Adipocyte (in vitro differentiated cells): ENCODE results near the gene GSK3A.

ENCODE experiments used
- DNase-seq: peaks from one replicate; pipeline ENCODE4 v3.0.0-alpha.2; 2015; ENCODE audit warnings: low read depth
- H3K27me3 ChIP-seq: replicated peaks from 2 replicates; pipeline ENCODE4 v1.7.0; 2013; ENCODE audit warnings: mild to moderate bottlenecking, low read length, moderate library complexity; ENCODE audit not compliant: control insufficient read depth, insufficient read depth
- H3K36me3 ChIP-seq: 2 replicates; pipeline ENCODE4 v1.7.0; 2013; ENCODE audit warnings: low read length, mild to moderate bottlenecking, moderate library complexity; ENCODE audit not compliant: control insufficient read depth, insufficient read depth, severe bottlenecking
- H3K4me1 ChIP-seq: 2 replicates; pipeline ENCODE4 v1.7.0; 2013; ENCODE audit warnings: mild to moderate bottlenecking, low read length, moderate library complexity; ENCODE audit not compliant: control insufficient read depth, insufficient read depth
- H3K4me3 ChIP-seq: 2 replicates; pipeline ENCODE4 v1.7.0; 2013; ENCODE audit warnings: mild to moderate bottlenecking, low read length, moderate library complexity
- H3K9ac ChIP-seq: 2 replicates; pipeline ENCODE4 v1.7.0; 2013; ENCODE audit warnings: mild to moderate bottlenecking, low read length, moderate library complexity
- H3K9me3 ChIP-seq: 2 replicates; pipeline ENCODE4 v1.7.0; 2013; ENCODE audit warnings: mild to moderate bottlenecking, low read length, moderate library complexity; ENCODE audit not compliant: control insufficient read depth

GSK3A gene

GRCh38 chr19:42241279-42241678, 1.1 kb downstream of the GSK3A start:
- peak overlapping the region; percentile 89 for H3K4me3 ChIP-seq
- peaks cover 10% of the 10 kb centered on the region for H3K36me3 ChIP-seq
- no peak for DNase-seq
- peak overlapping the region; percentile 92 for H3K9ac ChIP-seq
- peaks cover 22% of the 10 kb centered on the region for H3K4me1 ChIP-seq
- H3K27me3 ChIP-seq: no peaks in the 10 kb centered on the region
- H3K9me3 ChIP-seq: no peaks in the 10 kb centered on the region

DNA sequence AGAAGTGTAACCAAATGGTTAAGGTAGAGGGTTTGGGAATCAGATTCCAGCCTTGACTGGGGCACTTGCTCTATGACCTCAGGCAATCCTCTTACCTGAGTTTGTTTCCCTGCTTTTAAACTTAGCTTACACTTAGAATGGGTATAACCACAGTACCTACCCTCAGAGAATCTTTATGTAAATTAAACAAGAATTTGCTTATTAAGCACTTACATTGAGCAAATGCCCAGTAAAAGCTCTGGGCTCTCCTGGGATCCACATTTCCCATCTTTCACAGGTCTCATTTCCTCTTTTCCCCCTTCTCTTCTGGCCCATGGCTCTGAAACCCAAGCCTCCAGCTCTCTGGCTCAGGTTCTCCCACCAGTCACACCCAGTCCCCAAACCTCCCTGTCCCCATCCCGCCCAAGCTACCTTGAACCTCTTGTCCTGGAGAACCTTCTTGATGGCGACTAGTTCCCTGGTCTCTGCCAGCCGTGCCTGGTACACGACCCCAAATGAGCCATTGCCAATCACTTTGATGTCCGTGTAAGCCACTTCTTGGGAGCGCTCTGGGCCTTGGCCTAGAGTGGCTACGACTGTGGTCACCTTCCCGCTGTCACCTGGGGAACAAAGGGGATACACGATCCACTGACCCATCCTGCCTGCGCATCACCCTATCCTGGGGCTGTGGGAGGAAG, 2.7 kb downstream of the GSK3A start:
- H3K9me3 ChIP-seq: no peaks in the 10 kb centered on the region
- peaks cover 25% of the 10 kb centered on the region for H3K36me3 ChIP-seq
- no peak overlapping the region for H3K9ac ChIP-seq
- H3K27me3 ChIP-seq: no peaks in the 10 kb centered on the region
- no peak overlapping the region for H3K4me3 ChIP-seq
- no peak for DNase-seq
- peaks cover 12% of the 10 kb centered on the region for H3K4me1 ChIP-seq

DNA sequence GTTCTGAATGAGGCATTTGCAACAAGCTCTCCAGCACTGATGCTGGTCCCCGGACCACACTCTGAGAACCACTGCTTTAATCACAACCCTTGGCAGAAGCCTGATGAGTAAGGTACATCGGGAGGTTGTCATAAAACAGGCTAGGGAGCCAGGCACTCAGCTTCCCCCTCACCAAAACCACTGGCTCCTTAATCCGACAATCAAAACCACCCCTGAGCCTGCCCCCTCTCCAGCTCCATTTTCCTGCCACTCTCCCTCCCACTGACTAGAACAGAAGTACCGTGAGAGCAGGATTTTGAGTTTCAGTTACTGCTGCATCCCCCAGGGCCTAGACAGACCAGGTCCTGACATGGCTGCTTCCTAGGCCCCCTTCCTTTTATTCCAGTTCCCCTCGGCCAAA, 7.2 kb downstream of the GSK3A start:
- peaks cover 66% of the 10 kb centered on the region for H3K36me3 ChIP-seq
- DNase-seq: no peak

DNA sequence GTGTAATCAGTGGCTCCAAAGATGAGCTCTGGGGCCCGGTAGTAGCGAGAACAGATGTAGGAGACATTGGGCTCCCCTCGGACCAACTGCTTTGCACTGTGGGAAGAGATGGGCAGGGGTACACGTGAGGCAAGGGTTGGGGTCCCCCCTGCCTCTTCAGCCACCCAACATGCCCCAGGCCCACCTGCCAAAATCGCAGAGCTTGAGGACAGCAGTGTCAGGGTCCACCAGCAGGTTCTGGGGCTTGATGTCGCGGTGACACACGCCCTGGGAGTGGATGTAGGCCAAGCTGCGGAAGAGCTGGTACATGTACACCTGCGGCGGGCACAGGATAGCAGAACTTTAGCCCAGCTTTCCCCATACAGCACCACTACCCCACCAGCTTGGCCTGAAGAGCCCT, 8.0 kb downstream of the GSK3A start:
- no peak for DNase-seq
- H3K4me1 ChIP-seq: peaks cover 6% of the 10 kb centered on the region
- H3K9ac ChIP-seq: no peak overlapping the region
- peaks cover 69% of the 10 kb centered on the region for H3K36me3 ChIP-seq
- H3K4me3 ChIP-seq: no peak overlapping the region
- no peaks in the 10 kb centered on the region for H3K27me3 ChIP-seq
- H3K9me3 ChIP-seq: no peaks in the 10 kb centered on the region

More for the DNA sequence above, 7.2 kb downstream of the GSK3A start:
- no peak overlapping the region for H3K9ac ChIP-seq
- no peaks in the 10 kb centered on the region for H3K27me3 ChIP-seq
- no peak overlapping the region for H3K4me3 ChIP-seq
- H3K4me1 ChIP-seq: no peaks in the 10 kb centered on the region
- no peaks in the 10 kb centered on the region for H3K9me3 ChIP-seq

- no peak overlapping the region for H3K4me3 ChIP-seq
- peaks cover 6% of the 10 kb centered on the region for H3K4me1 ChIP-seq
- DNase-seq: no peak
- H3K36me3 ChIP-seq: peaks cover 75% of the 10 kb centered on the region
- H3K27me3 ChIP-seq: no peaks in the 10 kb centered on the region
- H3K9ac ChIP-seq: no peak overlapping the region
- no peaks in the 10 kb centered on the region for H3K9me3 ChIP-seq
Measured at GRCh38 chr19:42233678-42234292, 8.6 kb downstream of the GSK3A start.

- DNase-seq: no peak
- Histone ChIP-seq H3K27me3 (no peaks in the 10 kb centered on the region), H3K9ac (no peak overlapping the region)
Measured at GRCh38 chr19:42233106-42233505, 9.3 kb downstream of the GSK3A start.

GRCh38 chr19:42232435-42232834, 10.0 kb downstream of the GSK3A start:
- Histone ChIP-seq H3K4me3 (no peak overlapping the region), H3K9me3 (no peaks in the 10 kb centered on the region), H3K36me3 (peaks cover 78% of the 10 kb centered on the region), H3K9ac (no peak overlapping the region), H3K4me1 (peaks cover 6% of the 10 kb centered on the region), H3K27me3 (no peaks in the 10 kb centered on the region)
- DNase-seq: no peak

More at GRCh38 chr19:42233106-42233505, 9.3 kb downstream of the GSK3A start:
- H3K9me3 ChIP-seq: no peaks in the 10 kb centered on the region
- H3K4me1 ChIP-seq: peaks cover 6% of the 10 kb centered on the region
- H3K4me3 ChIP-seq: no peak overlapping the region
- peaks cover 78% of the 10 kb centered on the region for H3K36me3 ChIP-seq

- DNase-seq: no peak
- Histone ChIP-seq H3K9ac (no peak overlapping the region), H3K4me1 (peaks cover 6% of the 10 kb centered on the region), H3K9me3 (no peaks in the 10 kb centered on the region), H3K27me3 (no peaks in the 10 kb centered on the region), H3K36me3 (peaks cover 84% of the 10 kb centered on the region), H3K4me3 (no peak overlapping the region)
Measured at GRCh38 chr19:42230571-42230970, 11.8 kb downstream of the GSK3A start.

DNA sequence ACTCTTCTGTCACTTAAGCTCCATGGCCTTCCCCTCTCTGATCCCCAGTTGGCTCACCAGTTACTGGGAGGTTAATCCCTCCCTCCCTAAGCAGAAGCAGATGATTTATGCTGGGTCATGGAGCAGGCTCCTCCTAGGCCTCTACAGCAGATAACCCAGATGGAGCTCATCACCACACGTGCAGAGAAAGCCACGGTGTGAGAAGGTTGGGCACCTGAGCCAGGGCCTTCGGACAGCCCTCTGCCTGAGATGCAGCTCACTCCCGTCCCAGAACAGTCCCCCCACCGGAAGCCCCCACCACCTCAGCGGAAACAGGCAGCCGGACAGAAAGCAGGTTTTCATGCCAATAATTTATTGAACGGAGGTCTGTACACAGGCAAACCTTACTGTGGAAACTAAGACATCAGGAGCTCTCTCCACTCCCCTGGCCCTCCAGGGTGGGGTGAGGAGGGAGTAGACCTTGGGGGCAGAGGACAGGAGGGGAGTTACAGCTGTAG, 12.5 kb downstream of the GSK3A start:
- no peak for DNase-seq
- Histone ChIP-seq H3K9ac (peak overlapping the region; percentile 32), H3K9me3 (no peaks in the 10 kb centered on the region), H3K4me1 (peaks cover 6% of the 10 kb centered on the region), H3K27me3 (no peaks in the 10 kb centered on the region), H3K4me3 (no peak overlapping the region), H3K36me3 (peaks cover 84% of the 10 kb centered on the region)

DNA sequence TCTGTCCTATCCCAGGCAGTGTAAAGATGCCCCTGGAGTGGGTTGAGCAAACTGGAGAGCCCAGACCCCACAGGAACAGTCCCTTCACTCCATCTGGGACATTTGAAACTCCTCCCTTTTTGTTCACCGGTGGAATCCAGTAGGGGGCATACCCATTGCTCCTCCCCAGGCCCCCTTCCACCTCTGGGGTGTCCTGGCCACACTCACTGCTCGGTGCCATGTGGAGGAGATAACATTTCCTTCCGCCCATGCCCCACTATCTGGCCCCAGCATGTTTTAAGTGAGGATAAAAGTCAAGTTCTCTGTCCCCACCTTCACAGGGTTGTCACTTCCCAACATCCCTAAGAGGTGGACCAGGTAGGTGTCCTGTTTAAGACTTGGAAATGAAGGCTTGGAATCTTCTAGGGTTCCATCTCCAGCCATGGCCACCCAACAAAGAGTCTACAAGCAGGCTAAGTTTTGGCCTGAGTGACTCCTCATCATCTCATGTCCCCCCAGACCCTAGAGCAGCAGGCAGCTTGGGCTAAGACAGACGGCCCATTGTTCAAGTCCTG, 13.0 kb downstream of the GSK3A start:
- Histone ChIP-seq H3K36me3 (peaks cover 84% of the 10 kb centered on the region), H3K4me3 (no peak overlapping the region)

DNA sequence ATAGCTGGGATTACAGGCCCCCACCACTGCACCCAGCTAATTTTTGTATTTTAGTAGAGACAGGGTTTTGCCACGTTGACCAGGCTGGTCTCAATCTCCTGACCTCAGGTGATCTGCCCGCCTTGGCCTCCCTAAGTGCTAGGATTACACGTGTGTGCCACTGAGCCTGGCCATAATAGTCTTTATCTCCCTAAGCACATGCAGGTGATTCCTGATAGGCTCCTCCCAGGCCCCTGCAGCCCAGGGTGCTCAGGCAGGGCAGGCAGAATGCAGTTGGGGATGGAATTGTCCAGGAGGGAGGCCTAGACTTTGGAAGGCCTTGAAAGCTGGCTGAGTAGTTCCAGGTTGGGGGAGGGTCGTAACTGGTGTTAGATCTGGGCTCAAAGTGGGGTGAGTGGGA, 13.8 kb downstream of the GSK3A start:
- H3K36me3 ChIP-seq: peaks cover 80% of the 10 kb centered on the region
- no peak for DNase-seq
- no peaks in the 10 kb centered on the region for H3K27me3 ChIP-seq

More for the DNA sequence above, 13.0 kb downstream of the GSK3A start:
- no peaks in the 10 kb centered on the region for H3K27me3 ChIP-seq
- no peak overlapping the region for H3K9ac ChIP-seq
- no peak for DNase-seq
- peaks cover 6% of the 10 kb centered on the region for H3K4me1 ChIP-seq
- H3K9me3 ChIP-seq: no peaks in the 10 kb centered on the region

More for the DNA sequence above, 13.8 kb downstream of the GSK3A start:
- no peaks in the 10 kb centered on the region for H3K9me3 ChIP-seq
- H3K4me1 ChIP-seq: peaks cover 6% of the 10 kb centered on the region
- no peak overlapping the region for H3K9ac ChIP-seq
- H3K4me3 ChIP-seq: no peak overlapping the region
